ENCODE measurements around the gene EPHA3.

DNA sequence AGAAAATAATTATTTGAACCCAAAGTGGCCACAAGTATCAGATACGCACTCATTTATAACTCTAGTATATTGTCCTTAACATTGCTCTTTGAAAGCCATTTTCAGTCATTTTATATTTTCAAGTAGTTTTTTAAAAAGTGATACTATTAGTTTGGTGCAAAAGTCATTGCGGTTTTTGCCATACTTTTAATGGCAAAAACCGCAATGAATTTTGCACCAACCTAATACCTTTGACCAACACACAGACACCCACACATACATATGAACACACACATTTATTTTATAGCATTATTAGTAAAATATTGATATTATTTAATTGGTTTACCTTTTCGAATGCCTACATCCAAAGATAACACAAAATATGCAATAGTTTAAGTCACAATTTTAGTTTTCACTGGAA is 154.3 kb downstream of the EPHA3 start:
- TF ChIP-seq, protein P1, sequence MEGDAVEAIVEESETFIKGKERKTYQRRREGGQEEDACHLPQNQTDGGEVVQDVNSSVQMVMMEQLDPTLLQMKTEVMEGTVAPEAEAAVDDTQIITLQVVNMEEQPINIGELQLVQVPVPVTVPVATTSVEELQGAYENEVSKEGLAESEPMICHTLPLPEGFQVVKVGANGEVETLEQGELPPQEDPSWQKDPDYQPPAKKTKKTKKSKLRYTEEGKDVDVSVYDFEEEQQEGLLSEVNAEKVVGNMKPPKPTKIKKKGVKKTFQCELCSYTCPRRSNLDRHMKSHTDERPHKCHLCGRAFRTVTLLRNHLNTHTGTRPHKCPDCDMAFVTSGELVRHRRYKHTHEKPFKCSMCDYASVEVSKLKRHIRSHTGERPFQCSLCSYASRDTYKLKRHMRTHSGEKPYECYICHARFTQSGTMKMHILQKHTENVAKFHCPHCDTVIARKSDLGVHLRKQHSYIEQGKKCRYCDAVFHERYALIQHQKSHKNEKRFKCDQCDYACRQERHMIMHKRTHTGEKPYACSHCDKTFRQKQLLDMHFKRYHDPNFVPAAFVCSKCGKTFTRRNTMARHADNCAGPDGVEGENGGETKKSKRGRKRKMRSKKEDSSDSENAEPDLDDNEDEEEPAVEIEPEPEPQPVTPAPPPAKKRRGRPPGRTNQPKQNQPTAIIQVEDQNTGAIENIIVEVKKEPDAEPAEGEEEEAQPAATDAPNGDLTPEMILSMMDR (conservative IDR thresholded peaks at IDR 0.05; ENCODE audit: low read depth, low read length) = no peak
- TF ChIP-seq FOS (IDR thresholded peaks at IDR 0.05; ENCODE audit: low read depth, low read length) (no peak), MXI1 (IDR thresholded peaks at IDR 0.05; ENCODE audit: borderline replicate concordance, low read depth, low read length) (no peak), POLR2A (IDR thresholded peaks at IDR 0.05; ENCODE audit: low read depth, low read length) (no peak)
